Activated naive CD8-positive, alpha-beta T cell (primary cell): ENCODE measurements around the gene EPHB3.
"Not testable (repeated sequence)": the region's sequence is repeated elsewhere in the genome, so short reads cannot be mapped to it uniquely, and the experiment has no call there.

Source experiments
- H3K27ac Mint-ChIP-seq: one replicate; pipeline ENCODE4 v1.8.0; 2021; ENCODE audit warnings: mixed read lengths
- H3K27me3 Mint-ChIP-seq: one replicate; pipeline ENCODE4 v1.8.0; 2021; ENCODE audit warnings: mixed read lengths
- H3K36me3 Mint-ChIP-seq: one replicate; pipeline ENCODE4 v1.8.0; 2021; ENCODE audit warnings: mixed read lengths
- H3K4me1 Mint-ChIP-seq: one replicate; pipeline ENCODE4 v1.8.0; 2021; ENCODE audit warnings: low read depth, mixed read lengths
- H3K4me3 Mint-ChIP-seq: one replicate; pipeline ENCODE4 v1.8.0; 2021; ENCODE audit warnings: mild to moderate bottlenecking, mixed read lengths
- H3K9me3 Mint-ChIP-seq: one replicate; pipeline ENCODE4 v1.8.0; 2021; ENCODE audit warnings: low read depth, mixed read lengths

The EPHB3 gene

GRCh38 chr3:184604039-184604601 is 42.5 kb downstream of the EPHB3 start:
- Mint-ChIP-seq H3K4me3 (peak overlapping the region; percentile 76), H3K4me1 (peaks cover 51% of the 10 kb centered on the region), H3K36me3 (no peaks in the 10 kb centered on the region), H3K27me3 (peaks cover 27% of the 10 kb centered on the region), H3K27ac (no peak overlapping the region), H3K9me3 (no peaks in the 10 kb centered on the region)

DNA sequence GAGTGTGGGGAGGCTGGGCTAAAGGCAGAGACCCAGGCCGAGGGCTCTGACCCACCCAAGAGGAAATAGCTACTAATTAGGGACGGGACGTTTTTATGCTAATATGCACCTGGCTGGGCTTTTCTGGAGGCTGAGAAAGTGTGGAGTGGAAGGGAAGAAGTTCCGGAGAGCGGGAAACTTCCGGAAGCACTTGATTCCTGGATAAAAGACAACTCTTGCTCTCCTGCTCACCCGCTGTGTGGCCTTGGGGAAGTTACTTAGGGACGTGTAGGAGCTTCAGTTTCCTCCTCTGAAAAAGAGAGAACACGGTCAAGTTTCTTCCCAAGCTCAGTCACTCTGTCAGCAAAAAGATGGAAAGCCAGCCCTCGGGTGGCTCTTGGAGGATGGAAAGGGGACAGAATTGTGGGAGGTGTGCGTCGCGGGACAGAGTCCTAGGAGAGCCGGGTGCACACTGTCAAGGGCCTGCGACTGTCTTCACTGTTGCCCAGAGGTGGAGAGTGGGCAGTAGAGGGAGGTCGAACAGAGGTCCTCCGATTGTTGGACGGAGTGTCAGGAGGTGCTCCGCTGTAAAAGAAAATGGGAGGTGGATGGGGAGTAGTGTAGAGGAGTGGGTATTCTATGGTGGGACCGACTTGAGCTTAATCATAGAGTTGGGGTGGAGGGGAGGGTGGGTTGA is 43.2 kb downstream of the EPHB3 start:
- H3K4me1 Mint-ChIP-seq, result peaks cover 53% of the 10 kb centered on the region
- no peak overlapping the region for H3K27ac Mint-ChIP-seq
- peak overlapping the region; percentile 63 for H3K4me3 Mint-ChIP-seq
- H3K9me3 Mint-ChIP-seq, result no peaks in the 10 kb centered on the region
- no peaks in the 10 kb centered on the region for H3K36me3 Mint-ChIP-seq
- H3K27me3 Mint-ChIP-seq, result peaks cover 27% of the 10 kb centered on the region

GRCh38 chr3:184608209-184608608 is 46.6 kb downstream of the EPHB3 start:
- peaks cover 18% of the 10 kb centered on the region for H3K27me3 Mint-ChIP-seq
- no peaks in the 10 kb centered on the region for H3K36me3 Mint-ChIP-seq
- no peak overlapping the region for H3K27ac Mint-ChIP-seq
- peaks cover 46% of the 10 kb centered on the region for H3K4me1 Mint-ChIP-seq
- H3K4me3 Mint-ChIP-seq, result peak overlapping the region; percentile 1
- no peaks in the 10 kb centered on the region for H3K9me3 Mint-ChIP-seq

- Mint-ChIP-seq H3K27ac (no peak overlapping the region), H3K9me3 (no peaks in the 10 kb centered on the region), H3K36me3 (no peaks in the 10 kb centered on the region), H3K4me3 (no peak overlapping the region), H3K4me1 (peaks cover 37% of the 10 kb centered on the region), H3K27me3 (peaks cover 12% of the 10 kb centered on the region)
These were observed 48.1 kb downstream of the EPHB3 start for GRCh38 chr3:184609476-184610244.

DNA sequence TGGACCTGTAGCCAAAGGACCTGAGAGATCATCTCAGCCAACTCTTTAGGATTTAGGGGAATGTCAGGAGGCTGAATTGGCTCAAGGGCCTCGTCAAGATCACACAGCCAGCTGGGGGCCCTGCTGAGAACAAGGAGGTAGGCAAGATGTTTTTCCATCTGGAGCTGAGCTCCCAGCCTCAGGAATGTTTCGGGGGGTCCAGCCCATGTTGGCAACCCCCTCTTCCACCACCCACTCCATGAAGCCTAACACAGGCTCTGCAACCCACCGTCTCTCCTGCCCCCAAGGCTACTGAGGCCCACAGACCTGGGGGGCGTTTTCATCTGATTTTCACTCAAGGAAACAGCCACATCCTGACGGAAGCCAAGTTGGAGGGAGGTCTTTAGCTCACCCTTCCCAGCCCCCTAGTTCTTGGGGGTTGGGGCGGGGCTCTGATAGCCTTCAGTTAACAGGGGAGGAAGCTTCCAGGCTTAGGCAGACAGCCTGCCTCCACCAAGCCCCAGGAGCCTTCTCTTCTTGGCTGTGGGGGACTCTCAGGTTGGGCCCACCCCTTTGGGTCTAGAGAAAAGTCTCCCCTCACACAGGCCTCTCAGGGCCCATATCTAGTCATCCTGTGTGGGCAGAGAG is 48.8 kb downstream of the EPHB3 start:
- peaks cover 8% of the 10 kb centered on the region for H3K27me3 Mint-ChIP-seq

GRCh38 chr3:184611607-184612281 is 50.2 kb downstream of the EPHB3 start:
- Mint-ChIP-seq H3K36me3 (no peaks in the 10 kb centered on the region), H3K9me3 (no peaks in the 10 kb centered on the region), H3K27me3 (peaks cover 9% of the 10 kb centered on the region), H3K4me1 (peaks cover 28% of the 10 kb centered on the region), H3K27ac (no peak overlapping the region), H3K4me3 (no peak overlapping the region)

More for the DNA sequence above, 48.8 kb downstream of the EPHB3 start:
- Mint-ChIP-seq H3K4me3 (no peak overlapping the region), H3K4me1 (peaks cover 30% of the 10 kb centered on the region), H3K36me3 (no peaks in the 10 kb centered on the region), H3K9me3 (no peaks in the 10 kb centered on the region), H3K27ac (no peak overlapping the region)

GRCh38 chr3:184615396-184615795 is 53.8 kb downstream of the EPHB3 start:
- H3K9me3 Mint-ChIP-seq, result no peaks in the 10 kb centered on the region
- H3K4me3 Mint-ChIP-seq, result no peak overlapping the region
- peaks cover 9% of the 10 kb centered on the region for H3K27me3 Mint-ChIP-seq
- no peak overlapping the region for H3K27ac Mint-ChIP-seq
- H3K4me1 Mint-ChIP-seq, result peaks cover 28% of the 10 kb centered on the region
- H3K36me3 Mint-ChIP-seq, result no peaks in the 10 kb centered on the region

GRCh38 chr3:184616436-184616835 is 54.9 kb downstream of the EPHB3 start:
- Mint-ChIP-seq H3K27me3 (peaks cover 8% of the 10 kb centered on the region), H3K4me1 (peaks cover 28% of the 10 kb centered on the region), H3K27ac (no peak overlapping the region), H3K4me3 (no peak overlapping the region), H3K9me3 (no peaks in the 10 kb centered on the region), H3K36me3 (no peaks in the 10 kb centered on the region)

DNA sequence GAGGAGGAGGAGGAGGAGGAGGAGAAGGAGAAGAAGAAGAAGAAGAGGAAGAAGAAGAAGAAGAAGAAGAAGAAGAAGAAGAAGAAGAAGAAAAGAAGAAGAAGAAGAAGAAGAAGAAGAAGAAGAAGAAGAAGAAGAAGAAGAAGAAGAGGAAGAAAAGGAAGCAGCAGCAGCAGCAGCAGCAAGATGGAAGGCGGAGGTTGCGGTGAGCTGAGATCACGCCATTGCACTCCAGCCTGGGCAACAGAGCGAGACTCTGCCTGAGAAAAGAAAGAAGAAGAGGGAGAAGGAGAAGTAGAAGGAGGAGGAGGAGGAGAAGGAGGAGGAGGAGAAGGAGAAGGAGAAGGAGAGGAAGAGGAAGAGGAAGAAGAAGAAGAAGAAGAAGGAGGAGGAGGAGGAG is 55.7 kb downstream of the EPHB3 start:
- not testable (repeated sequence) for H3K9me3 Mint-ChIP-seq, H3K27me3 Mint-ChIP-seq

DNA sequence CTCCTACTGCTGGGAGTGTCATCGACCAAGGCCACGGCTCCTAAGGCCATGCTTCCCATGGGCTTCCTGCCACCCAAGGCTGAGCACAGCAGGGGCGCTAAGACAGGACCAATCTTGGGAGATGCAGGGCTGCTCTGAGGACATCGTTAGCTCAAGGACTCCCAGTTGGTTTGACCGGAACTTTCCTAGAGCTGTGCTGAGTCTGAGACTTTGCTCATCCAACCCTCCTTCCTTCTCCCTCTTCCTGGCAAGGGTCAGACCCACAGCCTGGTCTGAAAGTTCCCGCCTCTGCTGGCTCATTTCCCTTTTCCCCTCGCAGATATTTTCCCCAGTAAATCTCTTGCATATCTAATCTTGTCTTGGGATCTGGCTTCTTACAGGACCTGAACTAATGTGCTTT is 57.2 kb downstream of the EPHB3 start:
- no peaks in the 10 kb centered on the region for H3K36me3 Mint-ChIP-seq
- H3K27me3 Mint-ChIP-seq, result peaks cover 8% of the 10 kb centered on the region
- peaks cover 28% of the 10 kb centered on the region for H3K4me1 Mint-ChIP-seq
- H3K9me3 Mint-ChIP-seq, result no peaks in the 10 kb centered on the region
- no peak overlapping the region for H3K27ac Mint-ChIP-seq
- H3K4me3 Mint-ChIP-seq, result no peak overlapping the region

More for the DNA sequence above, 55.7 kb downstream of the EPHB3 start:
- H3K27ac Mint-ChIP-seq, H3K36me3 Mint-ChIP-seq, H3K4me3 Mint-ChIP-seq: not testable (repeated sequence)
- H3K4me1 Mint-ChIP-seq, result peaks cover 28% of the 10 kb centered on the region

GRCh38 chr3:184619369-184619768 is 57.8 kb downstream of the EPHB3 start:
- Mint-ChIP-seq H3K27ac (peak overlapping the region; percentile 25), H3K27me3 (peaks cover 8% of the 10 kb centered on the region), H3K9me3 (no peaks in the 10 kb centered on the region), H3K4me1 (peaks cover 28% of the 10 kb centered on the region), H3K4me3 (no peak overlapping the region), H3K36me3 (no peaks in the 10 kb centered on the region)

DNA sequence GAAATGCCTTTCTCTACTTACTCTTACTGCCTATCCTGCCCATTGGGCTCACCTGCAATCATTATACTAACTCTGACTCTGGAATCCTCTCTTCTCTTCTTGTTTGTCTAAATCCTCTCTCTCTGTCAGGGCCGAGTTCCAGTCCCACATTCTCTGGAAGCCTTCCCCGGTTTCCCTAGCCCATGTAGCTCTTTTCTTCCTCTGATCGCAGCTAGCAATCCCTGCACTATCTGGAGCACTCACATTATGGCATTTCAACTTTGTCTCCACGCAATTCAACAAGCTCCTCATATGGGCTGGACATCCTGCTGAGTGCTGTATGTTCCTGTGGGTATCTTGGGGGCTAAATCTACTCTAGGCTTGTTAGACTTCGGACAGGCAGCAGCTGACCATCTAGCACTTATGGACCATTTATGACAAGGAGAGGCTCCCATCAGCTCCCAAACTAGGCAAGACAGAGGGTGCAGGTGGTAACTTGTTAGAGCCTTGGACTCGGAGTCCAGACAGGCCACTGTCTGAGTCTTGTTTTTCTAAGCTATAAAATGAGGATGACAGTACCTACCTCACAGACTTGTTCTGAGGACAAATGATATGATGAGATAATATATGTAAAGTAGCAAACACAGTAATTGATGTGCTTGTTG is 58.3 kb downstream of the EPHB3 start:
- Mint-ChIP-seq H3K27ac (no peak overlapping the region), H3K4me3 (peak overlapping the region; percentile 11), H3K27me3 (peaks cover 4% of the 10 kb centered on the region), H3K36me3 (no peaks in the 10 kb centered on the region), H3K4me1 (peaks cover 28% of the 10 kb centered on the region), H3K9me3 (no peaks in the 10 kb centered on the region)

DNA sequence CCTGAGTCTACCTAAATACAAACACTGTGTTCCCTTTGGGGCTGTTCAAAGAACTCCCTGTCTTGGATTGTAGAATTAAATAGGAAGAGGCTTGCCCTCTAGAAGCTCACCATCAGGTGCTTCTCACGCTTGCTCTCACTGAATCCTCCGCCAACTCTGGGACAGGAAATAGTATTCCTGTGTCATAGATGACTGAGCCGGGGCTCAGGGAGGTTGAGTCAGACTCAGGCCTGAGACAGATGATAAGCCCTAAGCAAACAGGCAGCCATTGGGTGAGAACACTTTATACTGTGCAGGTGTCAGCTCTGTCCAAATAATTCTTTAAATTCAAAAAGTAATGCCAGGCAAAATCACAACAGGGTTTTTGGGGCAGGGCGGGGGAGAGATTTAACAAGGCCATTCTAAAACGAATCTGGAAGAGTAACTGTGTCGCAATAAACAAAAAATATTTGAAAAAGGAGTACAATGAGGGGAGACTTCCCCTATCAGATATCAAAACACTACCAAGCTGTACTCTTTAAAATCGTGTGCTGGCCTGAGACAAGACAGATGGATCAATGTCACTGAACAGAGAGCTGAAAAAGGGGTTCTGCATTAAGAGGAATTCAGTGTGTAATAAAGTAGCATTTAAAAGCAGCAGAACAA is 59.0 kb downstream of the EPHB3 start:
- Mint-ChIP-seq H3K36me3 (no peaks in the 10 kb centered on the region), H3K4me3 (no peak overlapping the region), H3K27ac (no peak overlapping the region), H3K4me1 (peaks cover 28% of the 10 kb centered on the region), H3K9me3 (no peaks in the 10 kb centered on the region), H3K27me3 (peaks cover 3% of the 10 kb centered on the region)

DNA sequence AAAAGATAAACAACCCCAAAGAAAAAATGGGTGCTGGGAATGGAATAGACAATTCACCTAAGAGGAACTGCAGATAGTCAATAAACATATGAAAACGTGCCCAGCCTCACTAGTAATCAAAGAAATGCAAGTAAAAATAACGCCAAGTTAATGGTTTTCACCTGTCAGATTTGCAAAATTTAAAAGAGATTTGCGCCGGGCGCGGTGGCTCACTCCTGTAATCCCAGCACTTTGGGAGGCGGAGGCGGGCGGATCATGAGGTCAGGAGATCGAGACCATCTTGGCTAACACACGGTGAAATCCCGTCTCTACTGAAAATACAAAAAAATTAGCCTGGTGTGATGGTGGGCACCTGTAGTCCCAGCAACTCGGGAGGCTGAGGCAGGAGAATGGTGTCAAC is 60.6 kb downstream of the EPHB3 start:
- H3K36me3 Mint-ChIP-seq, H3K9me3 Mint-ChIP-seq, H3K27me3 Mint-ChIP-seq, H3K27ac Mint-ChIP-seq, H3K4me3 Mint-ChIP-seq: not testable (repeated sequence)
- peaks cover 28% of the 10 kb centered on the region for H3K4me1 Mint-ChIP-seq
